Measurements from ENCODE around the gene PACRG. TPM values are rescaled to one million over a fixed set of nuclear protein-coding genes. Genes with fewer than 3 reads are reported as not detected.

The PACRG gene
- total RNA-seq, 6 donors from 2014 or later, result 0.52 to 15.3 (median 3.1) TPM

DNA sequence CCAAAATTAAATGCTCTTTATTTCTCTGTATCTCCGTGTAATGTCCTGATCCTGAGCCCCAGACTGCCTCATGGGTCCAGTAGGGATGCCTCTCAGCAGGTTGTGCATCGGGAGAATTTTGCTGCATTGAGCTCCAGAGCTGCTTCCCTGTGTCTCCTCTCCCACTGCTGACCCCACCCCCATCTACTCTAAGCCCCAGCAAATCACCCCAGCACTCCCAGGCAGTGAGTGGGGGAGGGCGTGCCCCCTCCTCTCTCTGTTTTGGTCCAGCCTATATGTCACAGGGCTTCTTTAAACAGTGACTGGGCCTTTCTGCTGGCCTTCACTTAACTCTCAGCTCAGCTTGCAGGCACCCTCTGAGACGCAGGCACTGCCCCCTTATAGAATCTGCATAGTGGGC is 458.0 kb downstream of the PACRG start:
- Histone ChIP-seq H3K27ac (no peak overlapping the region), H3K27me3 (no peaks in the 10 kb centered on the region), H3K36me3 (no peaks in the 10 kb centered on the region), H3K9me3 (no peaks in the 10 kb centered on the region), H3K4me3 (no peak overlapping the region), H3K4me1 (peaks cover 0 to 8% (median 5%) of the 10 kb centered on the region in 4 donors)
- DNase-seq, result no peak
- 82 to 90% methylated on average over 3 to 4 of the region's 4 CpGs for WGBS, 2 donors
- ATAC-seq (ENCODE audit: low FRiP score in 2 of 2), result no peak
- TF ChIP-seq EP300 (IDR thresholded peaks at IDR 0.05) (no peak), CTCF (IDR thresholded peaks at IDR 0.05) (no peak), POLR2A (IDR thresholded peaks at IDR 0.05) (no peak), POLR2AphosphoS5 (IDR thresholded peaks at IDR 0.05) (no peak)

DNA sequence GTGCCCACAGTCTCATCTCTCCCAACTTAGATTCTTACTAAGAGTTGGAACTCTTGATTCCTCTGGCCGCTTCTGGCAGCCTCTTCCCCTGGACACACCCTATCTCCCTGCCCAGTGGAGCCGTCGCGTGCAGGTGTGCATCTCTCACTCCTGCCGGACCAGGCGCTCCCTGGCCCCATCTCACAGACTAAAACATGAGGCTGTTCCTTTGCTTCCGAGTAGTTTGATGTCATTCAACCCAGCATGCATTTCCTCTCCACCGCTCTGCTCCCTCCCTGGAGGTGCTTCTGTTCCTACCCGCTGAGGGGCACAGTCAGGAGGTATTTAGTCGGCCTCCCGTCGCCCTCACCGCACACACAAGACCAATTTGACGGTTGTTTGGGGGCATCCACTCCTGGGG is 458.8 kb downstream of the PACRG start:
- WGBS, 2 donors, result 92 to 96% methylated on average over 14 of the region's 14 CpGs
- no peak overlapping the region for H3K27ac ChIP-seq
- TF ChIP-seq CTCF (IDR thresholded peaks at IDR 0.05) (no peak), POLR2AphosphoS5 (IDR thresholded peaks at IDR 0.05) (no peak), POLR2A (IDR thresholded peaks at IDR 0.05) (no peak), EP300 (IDR thresholded peaks at IDR 0.05) (no peak)
- H3K4me3 ChIP-seq, result no peak overlapping the region
- H3K9me3 ChIP-seq, result no peaks in the 10 kb centered on the region
- ATAC-seq (ENCODE audit: low FRiP score in 2 of 2), result no peak
- H3K4me1 ChIP-seq, result peaks cover 0 to 3% (median 0%) of the 10 kb centered on the region in 4 donors
- H3K27me3 ChIP-seq, result no peaks in the 10 kb centered on the region
- H3K36me3 ChIP-seq, result no peaks in the 10 kb centered on the region
- DNase-seq, result no peak

DNA sequence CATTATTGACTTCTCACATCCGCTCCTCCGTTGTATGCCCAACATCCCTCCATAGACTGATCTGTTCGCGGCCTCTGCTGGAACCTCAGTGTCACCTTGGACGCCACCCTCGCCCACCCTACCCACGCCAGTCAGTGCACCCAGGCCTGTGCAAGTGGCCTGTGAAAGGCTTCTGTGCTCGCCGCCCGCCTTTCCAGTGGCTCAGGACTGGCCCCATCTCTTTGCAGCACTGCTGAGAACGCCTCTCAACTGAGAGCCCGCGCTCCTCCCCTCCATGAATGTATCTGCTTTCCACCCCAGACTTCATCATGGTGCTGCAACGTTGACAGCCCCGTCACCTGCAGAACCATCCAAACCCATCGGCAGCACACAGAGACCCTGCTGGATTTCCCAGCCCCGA is 459.4 kb downstream of the PACRG start:
- no peak overlapping the region for H3K4me3 ChIP-seq
- TF ChIP-seq CTCF (IDR thresholded peaks at IDR 0.05) (no peak), POLR2A (IDR thresholded peaks at IDR 0.05) (no peak), EP300 (IDR thresholded peaks at IDR 0.05) (no peak), POLR2AphosphoS5 (IDR thresholded peaks at IDR 0.05) (no peak)
- WGBS, 2 donors, result 94 to 97% methylated on average over 17 of the region's 17 CpGs
- no peaks in the 10 kb centered on the region for H3K27me3 ChIP-seq
- no peaks in the 10 kb centered on the region for H3K4me1 ChIP-seq
- H3K27ac ChIP-seq, result no peak overlapping the region
- no peaks in the 10 kb centered on the region for H3K36me3 ChIP-seq
- DNase-seq, result peak in 1 of 2 donors; percentile 63
- no peak for ATAC-seq (ENCODE audit: low FRiP score in 2 of 2)
- no peaks in the 10 kb centered on the region for H3K9me3 ChIP-seq

GRCh38 chr6:163187606-163188005 is 459.8 kb downstream of the PACRG start:
- no peaks in the 10 kb centered on the region for H3K27me3 ChIP-seq
- H3K27ac ChIP-seq, result no peak overlapping the region
- DNase-seq, result no peak
- WGBS, 2 donors, result 97% methylated on average over 11 of the region's 11 CpGs
- no peaks in the 10 kb centered on the region for H3K36me3 ChIP-seq
- no peaks in the 10 kb centered on the region for H3K4me1 ChIP-seq
- H3K9me3 ChIP-seq, result no peaks in the 10 kb centered on the region
- TF ChIP-seq POLR2A (IDR thresholded peaks at IDR 0.05) (no peak), EP300 (IDR thresholded peaks at IDR 0.05) (no peak), POLR2AphosphoS5 (IDR thresholded peaks at IDR 0.05) (no peak), CTCF (IDR thresholded peaks at IDR 0.05) (no peak)
- no peak overlapping the region for H3K4me3 ChIP-seq
- ATAC-seq (ENCODE audit: low FRiP score in 2 of 2), result no peak

DNA sequence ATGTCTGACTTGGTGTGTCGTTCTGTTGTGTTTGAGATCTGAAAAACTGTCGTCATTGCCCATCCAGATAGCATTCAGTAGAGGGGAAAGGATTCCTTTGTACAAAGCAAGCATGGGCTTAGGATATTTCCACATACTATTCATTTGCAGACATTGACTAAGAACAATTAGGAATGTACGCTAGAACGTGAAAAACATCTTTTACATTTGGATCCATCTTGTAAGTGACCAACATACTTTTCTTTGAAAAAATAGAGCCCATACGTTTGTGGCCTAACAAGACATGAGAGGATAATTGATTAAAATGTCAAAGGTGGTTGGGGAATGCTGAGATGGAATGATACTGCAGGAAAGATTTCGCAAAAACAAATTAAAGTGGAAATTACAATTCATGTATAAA is 461.0 kb downstream of the PACRG start:
- Histone ChIP-seq H3K4me1 (no peaks in the 10 kb centered on the region), H3K4me3 (no peak overlapping the region), H3K27me3 (no peaks in the 10 kb centered on the region), H3K27ac (no peak overlapping the region), H3K36me3 (no peaks in the 10 kb centered on the region), H3K9me3 (no peaks in the 10 kb centered on the region)
- DNase-seq (no peak), ATAC-seq (ENCODE audit: low FRiP score in 2 of 2) (no peak)
- TF ChIP-seq POLR2AphosphoS5 (IDR thresholded peaks at IDR 0.05) (no peak), EP300 (IDR thresholded peaks at IDR 0.05) (no peak), CTCF (IDR thresholded peaks at IDR 0.05) (no peak), POLR2A (IDR thresholded peaks at IDR 0.05) (no peak)
- 88 to 93% methylated on average over 6 of the region's 6 CpGs for WGBS, 2 donors

Measured in upper lobe of left lung (tissue), 6 donors.